ENCODE data around the gene DOK5.

Gene DOK5

DNA sequence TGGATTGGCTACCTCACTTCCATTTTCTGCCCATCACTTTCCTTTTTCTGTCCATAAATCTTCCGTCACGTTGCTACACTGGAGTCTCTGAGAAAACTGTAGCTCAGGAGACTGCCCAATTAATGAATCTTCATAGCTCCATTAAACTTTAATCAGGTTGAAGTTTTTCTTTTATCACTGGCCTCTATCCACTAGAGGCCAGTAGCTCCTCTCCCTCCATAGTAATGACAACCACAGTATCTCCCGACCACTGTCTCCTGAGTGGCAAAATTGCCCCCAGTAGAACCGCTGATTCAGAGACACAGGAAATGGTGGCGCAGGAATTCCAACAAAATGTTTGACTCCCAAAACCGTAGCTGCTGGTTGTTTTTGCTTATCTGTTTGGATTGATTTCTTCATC, 18.4 kb upstream of the DOK5 start:
- no peak for DNase-seq (ENCODE audit: low spot score)
- no peak overlapping the region for H3K27ac ChIP-seq
- TF ChIP-seq, protein P1, sequence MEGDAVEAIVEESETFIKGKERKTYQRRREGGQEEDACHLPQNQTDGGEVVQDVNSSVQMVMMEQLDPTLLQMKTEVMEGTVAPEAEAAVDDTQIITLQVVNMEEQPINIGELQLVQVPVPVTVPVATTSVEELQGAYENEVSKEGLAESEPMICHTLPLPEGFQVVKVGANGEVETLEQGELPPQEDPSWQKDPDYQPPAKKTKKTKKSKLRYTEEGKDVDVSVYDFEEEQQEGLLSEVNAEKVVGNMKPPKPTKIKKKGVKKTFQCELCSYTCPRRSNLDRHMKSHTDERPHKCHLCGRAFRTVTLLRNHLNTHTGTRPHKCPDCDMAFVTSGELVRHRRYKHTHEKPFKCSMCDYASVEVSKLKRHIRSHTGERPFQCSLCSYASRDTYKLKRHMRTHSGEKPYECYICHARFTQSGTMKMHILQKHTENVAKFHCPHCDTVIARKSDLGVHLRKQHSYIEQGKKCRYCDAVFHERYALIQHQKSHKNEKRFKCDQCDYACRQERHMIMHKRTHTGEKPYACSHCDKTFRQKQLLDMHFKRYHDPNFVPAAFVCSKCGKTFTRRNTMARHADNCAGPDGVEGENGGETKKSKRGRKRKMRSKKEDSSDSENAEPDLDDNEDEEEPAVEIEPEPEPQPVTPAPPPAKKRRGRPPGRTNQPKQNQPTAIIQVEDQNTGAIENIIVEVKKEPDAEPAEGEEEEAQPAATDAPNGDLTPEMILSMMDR (IDR thresholded peaks at IDR 0.05): no peak
- H3K4me3 ChIP-seq: no peak overlapping the region

DNA sequence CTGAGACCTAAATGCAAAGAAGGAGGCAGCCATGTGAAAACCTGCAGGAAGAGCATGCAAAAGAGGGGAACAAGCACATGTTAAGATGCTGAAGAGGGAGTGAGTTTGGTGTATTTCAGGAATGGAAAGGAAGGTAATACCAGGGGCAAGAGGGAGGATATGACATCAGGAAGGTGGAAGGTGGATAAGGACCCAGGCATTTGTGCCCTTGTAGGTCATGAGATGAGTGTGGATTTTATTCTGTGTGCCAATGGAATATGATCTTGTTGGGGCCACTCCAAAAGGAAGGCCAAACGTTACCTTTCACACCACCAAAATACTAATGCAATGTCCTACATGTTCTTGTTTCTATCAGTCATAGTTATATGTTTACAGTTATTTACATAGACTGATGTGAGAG, 17.2 kb upstream of the DOK5 start:
- no peak for DNase-seq (ENCODE audit: low spot score)
- TF ChIP-seq, protein P1 (IDR thresholded peaks at IDR 0.05): no peak
- H3K4me3 ChIP-seq: no peak overlapping the region
- H3K27ac ChIP-seq: no peak overlapping the region

DNA sequence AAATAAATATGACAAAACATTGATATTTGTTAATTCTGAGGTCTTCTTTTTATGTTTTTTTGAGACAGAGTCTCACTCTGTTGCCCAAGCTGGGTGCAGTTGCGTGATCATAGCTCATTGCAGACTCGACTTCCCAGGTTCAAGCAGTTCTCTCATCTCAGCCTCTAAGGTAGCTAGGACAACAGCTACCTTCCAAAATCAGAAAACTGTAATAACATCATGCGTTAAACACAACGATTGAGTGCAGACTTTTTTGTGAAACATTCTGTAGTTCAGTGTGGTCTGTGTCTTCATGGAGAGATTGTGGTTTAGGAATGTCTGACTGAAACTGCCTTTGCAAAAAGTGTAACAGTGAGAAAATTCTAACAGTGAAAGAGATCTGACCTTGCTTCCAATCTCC, 16.1 kb upstream of the DOK5 start:
- DNase-seq (ENCODE audit: low spot score): no peak
- TF ChIP-seq, protein P1 (IDR thresholded peaks at IDR 0.05): no peak
- Histone ChIP-seq H3K4me3 (no peak overlapping the region), H3K27ac (no peak overlapping the region)

DNA sequence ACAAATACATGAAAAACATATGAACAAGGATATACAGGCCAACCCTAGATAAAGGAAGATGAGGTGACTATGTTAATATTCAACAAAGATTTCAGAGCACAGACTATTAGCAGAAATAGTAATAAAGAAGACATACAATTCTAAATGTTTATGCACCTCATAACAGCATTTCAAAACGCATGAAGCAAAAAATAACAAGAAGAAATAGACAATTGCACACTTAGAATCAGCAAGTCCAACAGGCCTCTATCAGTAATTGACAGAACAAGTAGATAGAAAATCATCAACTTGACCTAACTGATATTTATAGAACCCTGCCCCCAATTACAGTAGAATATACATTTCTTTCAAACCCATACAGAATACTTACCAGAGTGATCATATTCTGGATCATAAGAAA, 11.4 kb upstream of the DOK5 start:
- no peak overlapping the region for H3K27ac ChIP-seq
- DNase-seq (ENCODE audit: low spot score): no peak
- TF ChIP-seq, protein P1 (IDR thresholded peaks at IDR 0.05): no peak
- no peak overlapping the region for H3K4me3 ChIP-seq

DNA sequence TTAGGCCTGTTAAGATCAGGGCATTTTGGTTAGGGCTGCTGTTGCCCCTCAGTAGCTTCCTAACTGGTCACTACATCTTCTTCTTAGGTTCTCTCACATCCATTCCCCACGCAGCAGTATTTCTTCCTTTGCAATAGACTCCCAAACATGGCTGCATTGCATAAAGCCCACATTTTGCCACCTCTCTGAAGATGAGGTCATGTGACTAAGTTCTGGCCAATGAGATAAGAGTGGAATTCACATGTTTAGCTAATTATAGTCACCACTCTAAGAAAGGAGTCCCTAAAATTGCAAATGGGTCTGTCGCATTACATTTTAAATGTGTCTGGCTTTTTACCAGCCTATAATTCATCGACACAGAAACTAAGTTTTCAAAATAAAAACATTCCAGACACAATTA, 9.3 kb upstream of the DOK5 start:
- Histone ChIP-seq H3K4me3 (no peak overlapping the region), H3K27ac (no peak overlapping the region)
- no peak for DNase-seq (ENCODE audit: low spot score)
- TF ChIP-seq, protein P1 (IDR thresholded peaks at IDR 0.05): no peak

DNA sequence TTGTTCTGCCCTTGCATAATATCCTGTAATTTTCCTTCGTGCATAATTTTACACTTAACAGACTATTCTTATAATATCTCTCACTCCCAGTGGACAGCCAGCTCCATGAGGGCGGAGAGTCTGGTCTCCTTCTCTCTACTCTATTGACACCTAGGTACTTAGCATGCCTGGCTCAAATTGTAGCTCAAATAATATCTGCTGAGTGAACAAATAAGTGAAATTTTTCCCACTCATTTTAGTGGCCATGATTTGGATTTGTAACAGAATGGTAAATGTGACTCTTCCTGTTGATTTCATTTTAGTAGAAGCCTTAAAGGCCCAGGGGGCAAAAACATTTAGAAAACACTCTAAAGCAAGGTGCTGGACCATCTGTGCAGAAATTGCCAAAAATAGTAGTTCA, 7.8 kb upstream of the DOK5 start:
- TF ChIP-seq, protein P1 (IDR thresholded peaks at IDR 0.05): no peak
- Histone ChIP-seq H3K27ac (no peak overlapping the region), H3K4me3 (no peak overlapping the region)
- no peak for DNase-seq (ENCODE audit: low spot score)

DNA sequence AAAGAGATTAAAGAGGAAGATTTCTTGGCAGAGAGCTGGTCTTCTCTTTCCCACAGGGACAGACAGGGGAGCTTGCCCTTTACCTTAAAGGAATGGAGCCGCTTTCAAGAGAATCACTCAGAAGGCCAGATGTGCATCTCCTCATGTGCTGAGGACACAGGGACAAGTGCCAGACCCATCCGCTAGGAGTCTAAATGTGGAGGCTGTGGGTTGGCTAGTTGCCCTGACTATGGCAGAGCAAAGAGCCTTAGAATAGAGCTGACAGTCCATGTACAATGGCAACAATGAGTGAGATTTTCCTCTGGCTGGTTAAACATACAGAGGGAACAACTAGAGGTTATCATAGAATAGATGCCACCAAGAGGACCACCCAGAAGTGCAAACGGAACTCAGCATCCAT, 7.3 kb upstream of the DOK5 start:
- TF ChIP-seq, protein P1 (IDR thresholded peaks at IDR 0.05): no peak
- DNase-seq (ENCODE audit: low spot score): no peak
- no peak overlapping the region for H3K27ac ChIP-seq
- no peak overlapping the region for H3K4me3 ChIP-seq

Measured in coronary artery (tissue), 2 donors.